Keratinocyte (primary cell): ENCODE results near the gene CUL4A.

Source experiments
- EZH2 ChIP-seq: IDR thresholded peaks from one replicate; pipeline ENCODE4 v1.6.1; 2012; ENCODE audit warnings: inconsistent platforms, mild to moderate bottlenecking, low read length, moderate library complexity
- TF ChIP-seq, protein P1 (sequence below), 3 experiments: IDR thresholded peaks in 1 of 3; conservative IDR thresholded peaks in 1 of 3; optimal IDR thresholded peaks in 1 of 3; 2 replicates in 2 of 3; 3 replicates in 1 of 3; pipeline versions ENCODE3 to v1.5.1; 2011; ENCODE audit warnings: low read length in 3 of 3, mild to moderate bottlenecking in 3 of 3, moderate library complexity in 2 of 3, control low read depth in 1 of 3, inconsistent platforms in 1 of 3; ENCODE audit not compliant: insufficient read depth in 2 of 3; ENCODE audit errors: extremely low read depth in 1 of 3

DNA sequence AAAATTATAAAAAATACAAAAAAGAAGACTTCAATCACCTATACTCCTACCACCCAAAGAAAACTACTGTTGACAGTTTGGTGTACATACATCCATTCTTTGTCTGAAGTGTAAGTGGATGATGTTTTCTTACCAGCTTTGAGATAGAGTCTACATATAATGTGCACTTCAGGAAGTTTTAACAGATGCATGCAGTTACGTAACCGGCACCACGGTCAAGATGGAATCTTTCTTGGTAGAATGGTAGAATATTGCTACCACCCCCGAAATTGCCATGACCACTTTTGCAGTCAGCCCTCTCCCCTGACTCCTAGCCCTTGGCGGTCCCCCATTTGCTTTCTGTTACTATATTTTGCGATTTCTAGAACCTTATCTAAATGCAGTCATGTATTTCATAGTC is 1.4 kb downstream of the CUL4A start:
- TF ChIP-seq, protein P1, sequence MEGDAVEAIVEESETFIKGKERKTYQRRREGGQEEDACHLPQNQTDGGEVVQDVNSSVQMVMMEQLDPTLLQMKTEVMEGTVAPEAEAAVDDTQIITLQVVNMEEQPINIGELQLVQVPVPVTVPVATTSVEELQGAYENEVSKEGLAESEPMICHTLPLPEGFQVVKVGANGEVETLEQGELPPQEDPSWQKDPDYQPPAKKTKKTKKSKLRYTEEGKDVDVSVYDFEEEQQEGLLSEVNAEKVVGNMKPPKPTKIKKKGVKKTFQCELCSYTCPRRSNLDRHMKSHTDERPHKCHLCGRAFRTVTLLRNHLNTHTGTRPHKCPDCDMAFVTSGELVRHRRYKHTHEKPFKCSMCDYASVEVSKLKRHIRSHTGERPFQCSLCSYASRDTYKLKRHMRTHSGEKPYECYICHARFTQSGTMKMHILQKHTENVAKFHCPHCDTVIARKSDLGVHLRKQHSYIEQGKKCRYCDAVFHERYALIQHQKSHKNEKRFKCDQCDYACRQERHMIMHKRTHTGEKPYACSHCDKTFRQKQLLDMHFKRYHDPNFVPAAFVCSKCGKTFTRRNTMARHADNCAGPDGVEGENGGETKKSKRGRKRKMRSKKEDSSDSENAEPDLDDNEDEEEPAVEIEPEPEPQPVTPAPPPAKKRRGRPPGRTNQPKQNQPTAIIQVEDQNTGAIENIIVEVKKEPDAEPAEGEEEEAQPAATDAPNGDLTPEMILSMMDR (optimal IDR thresholded peaks at IDR 0.05 in 1 of 3, IDR thresholded peaks at IDR 0.05 in 1 of 3, conservative IDR thresholded peaks at IDR 0.05 in 1 of 3; ENCODE audit: extremely low read depth in 1 of 3, insufficient read depth in 2 of 3, low read length in 3 of 3): no peak
- no peak for TF ChIP-seq EZH2
